GM21515 (cell line): ENCODE measurements around the gene IGSF3.

ENCODE experiments used
- ATAC-seq: cut with Tn5 transposase; IDR thresholded peaks from one replicate; pipeline ENCODE4 v1.9.1; 2021; ENCODE audit not compliant: unreplicated experiment

The IGSF3 gene

GRCh38 chr1:116686723-116687352 lies 19.3 kb upstream of the IGSF3 start:
- no peak for ATAC-seq

DNA sequence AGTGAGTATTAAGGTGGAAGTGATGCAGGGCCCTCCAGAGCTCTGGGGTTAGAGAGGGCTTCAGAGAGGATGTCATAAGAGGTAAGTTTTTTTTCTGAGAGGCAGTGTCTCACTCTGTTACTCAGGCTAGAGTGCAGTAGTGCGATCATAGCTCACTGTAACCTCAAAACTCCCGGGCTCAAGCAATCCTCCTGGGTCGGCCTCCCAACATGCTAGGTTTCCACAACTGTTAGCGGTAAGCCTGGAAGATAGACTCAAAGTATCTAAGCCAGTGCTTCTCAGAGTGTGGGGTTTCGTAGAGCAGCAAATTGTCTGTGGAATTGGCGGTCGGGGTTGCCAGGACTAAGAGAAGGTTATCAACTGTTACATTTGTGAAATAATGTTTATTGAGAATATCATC lies 18.6 kb upstream of the IGSF3 start:
- ATAC-seq = no peak

DNA sequence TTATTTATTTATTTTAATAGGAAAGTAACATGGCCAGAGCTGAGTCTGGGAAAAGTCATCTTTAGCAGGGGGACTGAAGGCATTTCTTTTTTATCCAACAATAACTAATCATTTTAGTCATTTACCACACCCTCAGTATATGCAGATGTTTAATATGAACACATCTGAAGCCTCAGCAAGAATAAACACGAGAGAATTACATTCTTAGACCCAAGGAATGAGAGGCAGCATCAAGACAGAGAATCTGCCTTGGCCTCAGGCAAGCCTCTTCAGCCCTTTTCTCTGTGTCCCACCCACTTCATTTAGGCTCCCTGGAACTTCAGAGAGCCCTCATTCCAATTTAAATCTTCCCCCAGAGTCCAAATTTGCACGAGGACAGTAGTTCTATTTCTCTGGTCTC lies 17.0 kb upstream of the IGSF3 start:
- no peak for ATAC-seq

- ATAC-seq = no peak
These were observed 15.2 kb upstream of the IGSF3 start for GRCh38 chr1:116682641-116683221.

- ATAC-seq = no peak
These were observed 13.9 kb upstream of the IGSF3 start for GRCh38 chr1:116681343-116681899.

- no peak for ATAC-seq
These were observed 13.2 kb upstream of the IGSF3 start for GRCh38 chr1:116680752-116681151.

- no peak for ATAC-seq
These were observed 12.5 kb upstream of the IGSF3 start for GRCh38 chr1:116679828-116680628.

DNA sequence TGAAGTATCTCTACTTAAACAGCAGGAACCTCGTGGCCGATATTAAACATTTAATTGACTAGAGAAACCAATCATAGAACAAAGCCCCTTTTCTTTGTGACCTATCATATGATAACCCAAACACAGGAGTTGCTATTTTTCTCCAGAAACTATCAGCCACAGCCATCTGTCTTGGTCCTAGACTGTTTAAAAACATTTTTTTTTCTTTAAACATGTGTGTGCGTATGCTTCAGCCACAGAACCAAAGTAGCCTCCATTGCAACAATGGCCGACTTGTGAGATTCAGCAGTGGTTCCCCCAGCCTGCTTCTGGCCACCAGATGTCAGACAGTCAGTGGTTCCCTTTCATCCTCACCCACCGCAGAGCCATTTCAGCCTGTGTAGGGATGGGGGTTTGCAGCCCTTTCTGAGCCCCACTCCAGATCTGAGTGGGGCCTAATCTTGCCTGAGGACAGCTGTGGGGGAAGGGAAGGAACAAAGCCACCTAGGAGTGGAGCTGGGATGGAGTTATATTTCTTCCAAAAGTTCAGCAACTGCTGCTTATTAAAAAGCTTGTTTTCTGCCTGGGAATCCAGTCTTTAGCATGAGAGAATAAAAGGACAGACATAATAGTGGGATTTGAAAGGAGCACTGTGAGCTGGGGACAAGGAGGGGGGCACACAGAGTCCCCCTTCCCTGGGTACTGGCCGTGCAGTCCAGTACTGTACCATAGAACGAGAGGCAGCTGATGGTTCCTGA lies 11.7 kb upstream of the IGSF3 start:
- ATAC-seq = no peak

GRCh38 chr1:116678732-116679090 lies 11.2 kb upstream of the IGSF3 start:
- ATAC-seq = no peak

DNA sequence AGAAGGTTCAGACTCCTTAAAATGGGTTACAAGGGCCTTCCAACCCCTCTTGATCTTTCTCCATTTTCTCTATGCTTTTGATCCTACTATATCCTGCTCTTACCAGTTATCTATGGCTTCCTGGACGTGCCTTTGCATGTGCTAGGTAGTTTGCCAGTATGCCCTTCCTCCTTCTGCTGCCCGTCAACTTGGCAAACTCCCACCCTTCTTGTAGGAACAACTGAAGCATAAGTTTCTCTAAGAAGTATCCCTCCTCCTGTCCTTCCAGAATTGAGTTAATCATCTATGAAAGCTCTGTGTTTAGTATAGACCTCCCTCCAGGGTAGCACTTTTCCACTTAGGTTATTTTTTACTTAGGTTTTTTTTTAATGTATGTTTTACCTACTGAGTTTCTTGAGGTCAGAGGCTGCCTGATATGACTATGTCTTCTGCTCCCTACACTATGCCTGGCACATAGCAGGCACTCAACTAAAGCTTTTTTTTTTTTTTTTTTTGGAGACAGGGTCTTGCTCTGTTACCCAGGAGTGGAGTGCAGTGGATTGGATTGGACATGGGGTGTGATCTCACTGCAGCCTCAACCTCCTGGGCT lies 10.0 kb upstream of the IGSF3 start:
- no peak for ATAC-seq

DNA sequence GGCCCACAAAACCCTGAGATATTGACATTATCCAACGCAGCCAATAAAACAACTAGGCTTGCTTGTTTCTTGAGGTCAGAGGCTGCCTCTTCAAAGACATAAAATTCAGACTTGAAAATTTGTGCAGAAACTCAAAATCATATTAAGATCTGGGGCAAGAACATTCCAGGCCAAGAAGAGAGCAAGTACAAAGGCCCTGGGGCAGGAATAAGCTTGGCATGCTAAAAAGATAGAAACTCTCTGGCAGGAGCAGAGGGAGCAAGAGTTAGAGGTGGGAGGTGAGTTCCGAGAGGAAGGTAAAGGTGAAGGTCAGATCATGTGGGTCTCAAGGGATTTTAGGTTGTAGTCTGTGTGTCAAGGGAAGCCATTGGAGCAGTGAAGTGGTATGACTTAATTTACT lies 8.8 kb upstream of the IGSF3 start:
- no peak for ATAC-seq

DNA sequence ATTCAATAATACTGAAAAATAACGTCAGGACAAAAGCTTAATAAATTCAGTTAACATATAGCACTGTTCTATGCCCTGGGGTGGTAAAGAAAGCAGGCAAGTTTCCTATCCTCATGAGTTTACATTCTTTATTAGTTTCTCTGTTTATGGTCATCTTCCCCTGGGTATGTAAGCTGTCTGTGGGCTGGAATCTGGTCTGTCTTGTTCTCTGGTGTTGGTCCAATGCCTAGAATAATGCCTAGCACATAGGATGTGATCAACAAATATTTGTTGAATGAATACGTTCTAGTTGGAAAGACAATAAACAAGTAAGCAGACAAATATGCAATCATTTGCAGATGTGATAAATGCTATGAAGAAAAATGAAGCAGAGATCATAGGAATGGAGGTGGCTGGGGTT lies 7.2 kb upstream of the IGSF3 start:
- no peak for ATAC-seq

DNA sequence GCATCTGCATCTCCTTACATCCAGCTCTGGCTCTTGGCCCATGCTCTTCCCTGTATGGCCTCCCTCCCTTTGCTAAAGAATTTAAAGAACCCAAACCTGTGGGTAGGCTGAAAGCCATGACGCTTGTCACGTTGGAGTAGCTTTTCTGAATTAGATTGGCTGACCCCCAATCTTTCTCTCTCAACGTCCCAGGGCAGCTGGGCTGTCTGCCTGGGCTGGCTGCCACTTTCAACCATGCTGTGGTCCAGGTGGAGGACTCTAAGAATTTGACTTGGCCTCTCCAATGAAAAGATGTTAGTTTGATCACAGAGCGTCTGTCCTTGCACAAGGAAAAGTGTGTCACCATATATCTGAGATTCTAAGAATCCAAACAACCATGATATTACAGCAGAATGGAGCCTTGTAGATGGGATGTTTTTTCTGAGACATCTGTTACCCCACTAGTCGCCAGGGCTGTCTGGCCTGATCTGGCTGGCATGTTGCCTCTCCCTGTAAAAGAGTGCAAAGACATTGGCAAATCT lies 6.5 kb upstream of the IGSF3 start:
- no peak for ATAC-seq

DNA sequence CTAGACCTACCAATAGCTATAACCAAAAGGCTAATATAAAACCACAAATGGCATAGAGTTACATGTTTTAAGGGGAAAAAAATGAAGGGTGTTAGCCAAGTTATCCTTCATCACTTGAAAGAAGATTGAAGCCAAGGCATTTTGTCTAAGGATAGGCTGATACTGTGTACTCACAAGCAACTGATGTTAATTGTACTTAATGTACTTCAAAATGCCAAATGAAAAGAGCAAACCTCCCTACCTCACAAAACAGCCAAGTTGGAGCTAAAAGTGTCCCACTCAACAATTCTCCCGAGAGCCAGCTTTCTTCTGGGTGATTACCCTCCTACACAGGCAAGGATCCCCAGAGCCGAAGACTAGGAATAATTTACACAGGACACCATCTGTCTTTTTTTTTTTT lies 4.4 kb upstream of the IGSF3 start:
- no peak for ATAC-seq

DNA sequence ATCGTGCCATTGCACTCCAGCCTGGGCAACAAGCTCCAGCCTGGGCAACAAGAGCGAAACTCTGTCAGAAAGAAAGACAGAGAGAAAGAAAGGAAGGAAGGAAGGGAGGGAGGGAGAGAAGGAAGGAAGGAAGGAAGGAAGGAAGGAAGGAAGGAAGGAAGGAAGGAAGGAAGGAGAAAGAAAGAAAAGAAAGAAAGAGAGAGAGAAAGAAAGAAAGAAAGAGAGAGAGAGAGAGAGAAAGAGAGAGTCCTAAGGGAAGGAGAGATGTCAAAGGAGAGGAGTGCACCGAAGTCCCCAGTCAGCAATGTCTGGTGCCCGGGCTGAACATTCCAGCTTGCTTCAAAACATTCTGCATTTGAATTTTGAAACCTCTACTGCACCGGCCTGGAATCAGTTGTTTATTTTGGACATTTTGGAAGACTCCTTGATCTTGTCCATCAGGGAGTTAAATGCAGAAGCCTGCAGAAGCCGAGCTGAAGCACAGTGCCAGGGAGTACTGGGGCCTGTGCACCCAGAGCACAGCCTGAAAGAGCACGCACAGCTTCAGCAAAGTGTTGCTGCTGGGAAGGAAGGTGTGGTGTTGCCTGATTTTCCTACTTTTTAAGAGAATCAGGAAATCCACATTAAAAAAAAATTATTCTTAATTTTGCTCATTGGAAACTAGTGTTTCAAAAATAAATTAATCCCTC lies 3.7 kb upstream of the IGSF3 start:
- ATAC-seq = no peak

GRCh38 chr1:116668277-116668676 lies 744 bp upstream of the IGSF3 start:
- no peak for ATAC-seq

DNA sequence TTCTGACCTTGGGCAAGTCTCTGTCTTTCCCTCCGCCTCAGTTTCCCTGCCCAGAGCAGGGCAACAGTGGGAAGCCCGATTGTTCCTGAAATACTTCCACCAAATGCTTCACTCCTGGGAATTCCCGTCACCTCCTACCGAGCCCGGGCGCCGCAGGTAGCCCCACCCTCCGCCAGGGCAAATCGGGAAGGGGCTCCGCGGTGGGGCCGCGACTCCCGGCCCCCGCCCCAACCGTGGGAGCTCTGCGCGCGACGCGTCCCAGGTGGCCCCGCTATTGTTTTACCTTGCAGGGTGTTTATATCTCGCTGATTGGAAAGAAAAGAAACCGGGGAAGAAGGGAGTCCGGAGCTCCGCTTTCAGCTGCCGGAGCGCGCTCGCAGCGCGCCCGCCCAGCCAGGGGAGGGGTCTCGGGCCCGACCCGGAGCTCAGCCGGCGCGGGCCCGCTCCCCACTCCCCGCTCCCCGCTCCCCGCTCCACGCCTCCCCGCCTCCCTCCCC lies 407 bp downstream of the IGSF3 start:
- no peak for ATAC-seq

GRCh38 chr1:116666187-116667077 lies 1.1 kb downstream of the IGSF3 start:
- no peak for ATAC-seq

DNA sequence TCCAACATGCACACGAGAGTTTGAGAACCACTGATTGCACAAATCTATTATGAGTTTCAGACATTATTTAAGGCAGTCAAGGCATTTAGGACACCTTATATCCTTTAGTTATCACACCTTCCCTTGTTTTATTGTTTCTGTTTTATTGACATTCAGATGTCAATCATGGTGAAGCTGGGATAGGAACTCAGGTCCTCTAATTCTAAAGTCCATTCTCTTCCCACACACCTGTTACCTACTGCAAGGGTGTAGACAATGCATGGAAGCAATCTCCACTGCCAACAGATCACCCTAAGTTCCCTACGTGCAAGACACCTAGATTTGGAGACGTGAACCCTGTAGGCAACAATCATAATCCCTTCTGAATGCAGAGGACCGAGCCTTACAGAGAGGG lies 2.6 kb downstream of the IGSF3 start:
- no peak for ATAC-seq
